OCI-M1 (cell line): ENCODE data around the gene MAD1L1.

Experiments used
- DNase-seq: peaks from one replicate; lab custom pipeline; 2025; lab: John Stamatoyannopoulos, UW

MAD1L1 gene

DNA sequence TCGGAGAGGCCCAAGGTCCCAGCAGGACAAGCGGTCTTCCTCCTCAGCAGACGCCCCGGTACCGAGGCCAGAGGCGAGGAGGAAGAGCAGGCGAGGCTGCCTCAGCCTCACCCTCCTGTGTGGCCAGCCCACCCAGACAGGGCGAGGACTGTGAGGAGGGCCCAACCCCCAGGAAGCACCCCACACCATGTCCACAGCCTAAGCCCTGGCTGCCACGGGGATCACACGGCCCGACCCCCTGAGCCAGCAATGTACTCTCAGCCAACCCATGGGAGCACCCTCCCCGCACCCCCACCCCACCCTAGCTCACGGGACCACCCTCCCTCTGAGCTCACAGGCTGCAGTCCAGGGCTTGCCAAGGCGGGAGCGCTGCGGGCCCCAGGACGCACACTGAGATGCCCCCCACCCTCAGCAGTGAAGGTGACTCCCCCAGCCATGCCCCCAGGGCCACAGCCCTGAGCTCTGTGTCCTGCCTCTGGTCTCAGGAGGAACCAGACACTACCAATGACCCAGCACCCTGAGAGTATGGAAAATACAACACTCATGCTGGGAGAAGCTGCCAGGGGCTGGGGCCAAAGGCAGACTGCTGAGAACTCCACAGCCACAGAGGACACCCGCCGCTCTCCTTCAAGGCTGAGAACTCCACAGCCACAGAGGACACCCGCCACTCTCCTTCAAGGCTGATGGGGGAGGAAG is 93.6 kb downstream of the MAD1L1 start:
- DNase-seq, result no peak

DNA sequence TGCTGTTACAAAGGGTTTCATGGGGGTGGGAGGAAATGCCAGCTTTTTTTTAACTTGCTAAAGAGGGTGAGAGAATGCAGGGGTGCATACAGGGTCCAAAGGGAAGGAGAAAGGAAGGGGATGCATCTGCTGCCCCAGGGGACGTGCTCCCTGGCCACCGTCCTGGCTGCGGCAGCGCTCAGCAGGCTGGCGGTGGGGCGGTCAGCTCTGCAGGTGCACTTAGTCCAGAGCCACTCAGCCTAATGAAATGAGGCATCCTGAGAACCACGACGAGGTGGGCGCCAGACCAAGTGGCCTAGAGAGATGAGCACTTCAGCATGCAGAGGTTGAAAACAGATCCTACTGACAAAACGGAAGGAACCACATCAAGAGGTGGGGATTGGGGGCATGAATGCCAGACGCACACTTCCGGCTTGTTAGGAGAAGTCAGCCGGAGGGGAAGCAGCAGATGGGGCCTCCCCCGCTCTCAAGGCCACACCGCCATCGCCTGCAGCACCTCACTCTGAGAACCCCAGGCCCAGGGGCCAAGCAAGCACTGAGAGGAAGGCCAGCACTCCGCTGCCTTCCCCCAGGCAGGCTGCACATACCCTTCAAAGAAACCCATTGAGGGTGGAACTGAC is 94.5 kb downstream of the MAD1L1 start:
- DNase-seq, result no peak

DNA sequence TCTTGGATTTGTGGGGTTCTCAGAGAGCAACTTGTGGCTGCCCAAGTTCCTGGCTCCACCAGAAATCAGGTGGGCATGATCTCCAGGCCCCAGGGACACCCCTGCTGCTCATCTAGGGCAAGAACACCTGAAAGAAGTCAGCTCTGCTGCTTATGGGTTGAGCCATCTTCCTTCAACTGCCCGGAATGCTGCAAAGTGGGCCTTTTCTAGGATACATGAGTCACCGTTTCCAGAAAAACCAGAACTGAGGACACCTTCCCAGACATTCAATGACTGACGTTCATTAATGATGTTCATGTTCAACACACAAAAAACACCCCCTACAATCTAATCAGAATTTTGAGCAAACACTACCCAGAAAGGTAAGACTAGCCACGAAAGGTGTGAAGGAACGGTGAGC is 98.0 kb downstream of the MAD1L1 start:
- DNase-seq, result no peak

DNA sequence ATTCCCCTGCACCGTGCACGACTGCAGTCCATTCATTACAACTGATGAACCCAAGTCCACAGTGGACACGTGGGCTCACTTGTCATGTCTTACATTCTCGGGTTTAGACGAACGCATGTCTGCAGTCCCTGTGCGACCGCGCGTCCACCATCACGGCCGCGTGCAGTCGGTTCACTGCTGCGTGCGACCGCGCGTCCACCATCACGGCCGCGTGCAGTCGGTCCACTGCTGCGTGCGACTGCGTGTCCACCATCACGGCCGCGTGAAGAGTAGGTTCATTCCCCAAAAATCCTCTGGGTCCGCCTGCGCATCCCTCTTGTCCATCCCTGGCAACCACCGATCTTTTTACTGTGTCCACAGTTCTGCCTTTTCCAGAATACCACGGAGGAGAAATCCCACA is 100.5 kb downstream of the MAD1L1 start:
- no peak for DNase-seq

DNA sequence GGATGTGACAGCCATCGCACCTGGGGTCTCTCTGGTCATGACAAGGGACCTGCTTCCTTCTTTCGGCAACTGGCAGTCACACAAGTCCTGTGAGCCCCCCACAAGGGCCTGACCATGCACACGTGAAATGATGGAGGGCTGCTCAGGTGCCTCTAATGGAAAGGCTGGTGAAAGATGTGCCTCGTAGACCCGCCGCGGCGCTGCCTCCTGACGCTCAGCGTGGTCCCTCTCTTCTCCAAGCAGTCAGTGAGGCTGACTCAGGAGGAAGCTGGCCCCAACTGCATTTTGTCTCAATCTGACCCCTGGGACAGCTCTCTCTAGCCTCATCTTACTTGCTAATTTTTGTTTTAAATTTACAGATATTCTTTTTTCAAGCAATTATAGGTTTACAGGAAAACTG is 100.9 kb downstream of the MAD1L1 start:
- DNase-seq, result no peak

DNA sequence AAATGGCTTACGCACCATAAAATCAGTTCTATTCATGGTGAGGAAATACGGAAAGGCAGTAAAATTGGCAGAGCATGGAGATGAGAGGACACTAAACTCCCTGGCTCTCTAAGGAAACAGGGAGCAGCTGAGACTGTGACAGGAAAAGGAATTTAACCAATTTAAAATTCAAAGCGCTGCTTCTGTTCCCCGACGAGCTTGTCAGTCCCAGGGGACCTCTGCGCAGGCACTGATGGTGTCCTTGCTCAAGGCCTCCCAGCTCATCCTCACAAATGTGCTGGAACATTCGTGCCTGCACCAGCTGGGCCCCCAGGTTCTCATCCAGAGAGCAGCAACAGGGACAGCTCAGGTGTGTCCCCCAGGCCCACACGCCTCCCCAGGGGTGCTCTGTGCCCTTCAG is 101.4 kb downstream of the MAD1L1 start:
- DNase-seq, result no peak

DNA sequence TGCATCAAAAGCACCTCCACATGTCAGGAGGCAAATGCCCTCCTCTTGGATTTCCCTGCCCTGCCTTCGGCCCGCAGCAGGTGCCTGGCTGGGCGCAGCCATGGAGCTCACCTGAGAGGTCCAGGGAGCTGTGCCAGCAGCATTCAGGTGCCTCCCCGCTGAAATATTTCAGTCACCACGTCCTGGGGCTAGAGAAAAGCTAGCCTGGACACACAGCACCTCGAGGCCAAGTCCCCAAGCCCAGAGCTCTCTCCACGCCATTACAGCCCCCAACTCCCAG is 102.7 kb downstream of the MAD1L1 start:
- no peak for DNase-seq

DNA sequence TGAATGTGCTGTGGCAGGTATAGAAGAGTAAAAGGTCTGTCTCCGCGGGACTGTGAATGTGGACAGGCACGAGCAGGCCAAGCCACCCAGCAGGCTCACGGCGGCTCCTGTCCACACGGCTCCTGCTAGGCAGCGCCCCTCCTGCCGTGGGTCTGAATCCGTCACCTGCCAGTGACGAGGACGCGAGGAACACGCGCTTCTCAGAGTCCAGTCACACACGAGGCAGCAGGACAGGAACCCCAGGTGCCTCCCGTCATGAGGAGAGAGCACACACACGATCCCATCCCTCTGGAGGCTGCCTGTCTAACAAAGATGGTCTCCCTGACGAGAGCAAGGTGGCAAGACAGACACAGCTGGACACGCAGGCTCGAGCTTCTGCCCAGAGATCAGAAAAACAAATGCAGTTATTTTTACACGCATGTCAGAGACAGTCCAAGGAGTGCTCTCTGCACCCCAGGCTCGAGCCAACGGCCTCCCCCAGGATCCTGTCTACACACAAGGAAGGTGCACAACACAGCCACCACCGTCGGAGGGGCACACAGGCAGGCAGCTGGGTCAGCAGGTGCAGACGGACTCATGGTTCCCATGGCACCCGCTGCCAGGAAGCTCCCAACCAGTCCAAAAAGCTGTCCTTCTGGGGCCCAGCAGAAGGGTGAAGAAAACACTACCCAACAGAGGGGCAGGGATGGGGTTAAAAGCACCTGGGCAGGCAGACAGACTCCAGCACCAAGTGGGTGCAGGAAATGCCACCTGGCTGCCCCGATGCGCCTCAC is 103.2 kb downstream of the MAD1L1 start:
- DNase-seq, result no peak

DNA sequence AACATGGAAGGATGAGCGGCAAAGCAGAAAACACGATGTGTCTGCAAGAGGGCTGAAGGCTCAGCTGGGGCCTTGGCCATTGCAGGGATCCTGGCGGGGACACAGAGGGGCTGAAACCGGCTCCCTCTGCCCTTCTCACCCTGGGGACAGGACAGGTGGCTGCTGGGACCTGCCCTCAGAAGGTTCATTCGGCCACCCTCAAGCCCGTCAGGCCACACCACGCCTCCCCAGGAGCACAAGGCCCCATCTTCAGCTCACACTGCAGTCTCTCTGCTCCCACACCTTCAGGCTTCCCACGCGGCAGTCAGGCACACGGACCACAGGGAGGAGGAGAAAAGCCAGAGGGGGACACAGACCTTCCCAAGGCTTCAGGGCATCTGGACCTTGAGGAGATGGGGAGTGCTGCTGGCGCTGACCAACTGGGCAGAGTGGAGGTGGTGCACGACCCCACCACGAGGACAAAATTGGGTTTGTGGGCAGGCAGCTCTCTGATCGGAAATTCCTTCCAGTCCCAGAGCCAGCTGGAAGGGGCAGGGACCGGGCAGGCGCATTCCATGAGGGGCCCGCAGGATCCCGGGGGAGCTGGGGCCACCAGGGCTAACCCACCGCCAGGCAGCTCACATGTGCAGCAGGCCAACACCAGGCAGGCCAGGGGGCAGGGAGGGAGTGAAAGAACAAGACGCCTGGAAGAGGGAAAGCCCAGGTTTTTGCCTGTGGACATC is 104.0 kb downstream of the MAD1L1 start:
- DNase-seq, result no peak

DNA sequence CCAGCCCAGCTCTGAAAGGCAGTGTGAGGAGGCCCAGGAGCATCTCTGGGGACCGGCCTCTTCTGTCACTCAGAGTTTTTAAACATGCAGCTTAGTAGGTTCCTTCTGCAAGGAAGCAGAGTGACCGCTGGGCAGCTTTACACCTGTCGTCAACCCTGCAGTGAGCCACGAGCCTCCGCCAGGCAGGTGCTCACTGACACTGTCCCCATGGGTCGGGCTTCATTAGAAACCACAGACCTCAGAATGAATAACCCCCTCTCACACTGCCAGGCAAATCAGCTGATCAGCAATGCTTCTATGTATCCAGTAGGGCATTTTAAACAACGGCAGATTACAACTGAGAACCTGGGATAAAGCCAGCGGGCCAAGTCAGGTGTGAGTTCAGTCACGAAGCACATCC is 106.1 kb downstream of the MAD1L1 start:
- DNase-seq, result no peak

DNA sequence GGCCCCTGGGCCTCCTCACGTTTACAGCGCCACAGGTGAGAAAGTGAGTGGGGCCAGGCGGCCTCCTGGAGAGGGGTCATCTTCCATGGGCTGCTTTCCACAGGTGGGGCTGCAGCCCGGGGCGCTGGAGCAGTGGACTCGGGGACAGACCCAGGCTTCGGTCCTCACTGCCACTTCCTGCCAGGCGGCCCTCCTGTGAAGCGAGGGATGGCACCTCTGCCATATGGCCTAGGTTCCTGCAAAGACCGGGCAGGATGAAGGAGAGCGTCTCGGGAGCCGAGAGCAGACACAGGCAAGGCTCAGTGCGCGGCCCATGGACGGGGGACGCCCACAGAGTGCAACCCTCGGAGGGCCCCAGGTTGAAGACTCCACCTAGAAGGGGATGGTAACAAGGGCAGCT is 106.8 kb downstream of the MAD1L1 start:
- DNase-seq, result no peak

DNA sequence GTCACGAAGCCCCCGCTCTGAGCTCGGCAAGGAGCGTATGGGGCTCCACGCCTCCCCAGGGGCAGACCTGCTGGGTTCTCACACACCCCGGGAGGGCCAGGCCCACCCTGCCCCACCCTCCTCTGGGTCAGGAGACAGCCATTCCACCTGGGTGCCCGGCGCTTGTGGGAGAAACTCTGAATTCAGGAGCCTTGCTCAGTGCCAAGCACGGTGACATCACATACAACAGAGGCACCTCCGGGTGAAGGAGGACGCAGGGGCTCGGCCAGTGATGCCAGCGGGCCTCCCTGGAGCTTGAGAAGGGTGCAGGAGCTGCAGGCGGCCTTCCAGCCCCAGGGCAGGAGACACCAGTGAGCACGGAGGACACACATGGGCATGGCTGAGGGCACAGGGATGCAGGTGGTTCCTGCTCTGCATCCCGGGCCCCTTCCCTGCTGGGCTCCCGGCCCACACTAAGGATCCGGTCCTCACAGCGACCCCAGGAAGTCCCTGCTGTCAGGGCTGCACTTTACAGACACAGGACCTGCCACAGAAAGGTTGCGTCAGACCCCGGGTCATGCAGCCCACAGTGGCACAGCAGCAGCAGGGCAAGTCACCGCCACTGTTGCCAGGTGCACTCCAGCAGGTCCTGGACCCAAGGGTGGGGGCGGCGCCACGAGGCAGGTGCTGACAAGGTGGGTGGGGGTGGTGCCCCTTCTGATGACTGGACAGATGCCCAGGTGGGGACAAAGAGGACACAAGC is 108.0 kb downstream of the MAD1L1 start:
- DNase-seq, result no peak

DNA sequence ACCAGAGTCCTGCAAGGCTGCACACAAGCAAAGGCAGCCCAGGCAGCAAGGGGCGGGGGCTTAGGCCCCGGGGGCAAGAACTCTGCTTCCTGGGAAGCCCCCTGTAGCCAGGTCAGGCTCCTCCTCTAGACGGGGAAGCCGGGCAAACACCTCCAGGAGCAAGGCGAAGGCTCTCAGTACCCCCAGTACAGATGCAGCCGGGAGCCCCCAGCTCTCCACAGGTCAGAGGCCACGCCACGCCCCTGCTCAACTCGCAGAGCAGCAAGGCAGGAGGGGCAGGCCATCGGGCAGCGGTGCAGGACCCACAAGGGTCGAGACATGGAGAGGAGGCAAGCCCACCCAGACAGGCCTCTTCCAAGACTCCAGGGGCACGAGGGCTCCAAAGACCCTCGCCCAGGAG is 108.8 kb downstream of the MAD1L1 start:
- no peak for DNase-seq

DNA sequence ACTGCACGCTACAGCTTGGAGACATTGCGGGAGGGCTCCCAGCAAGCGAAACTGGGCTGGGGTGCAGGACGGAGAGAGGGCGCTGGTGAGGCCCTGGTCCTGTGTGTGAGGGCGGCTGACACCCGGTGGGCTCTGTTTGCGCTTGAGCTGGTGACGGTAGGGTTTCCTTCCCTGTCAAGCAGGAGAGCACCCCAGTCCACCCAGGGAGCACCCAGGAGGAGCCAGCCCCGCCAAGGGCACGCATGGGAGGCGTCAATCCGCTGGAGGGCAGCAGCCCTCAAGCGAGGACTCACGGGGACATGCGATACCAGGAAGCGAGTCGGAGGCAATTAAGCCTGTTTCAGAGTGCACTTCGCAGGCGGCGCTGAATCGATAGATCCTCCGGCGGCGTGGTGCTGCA is 109.4 kb downstream of the MAD1L1 start:
- no peak for DNase-seq

DNA sequence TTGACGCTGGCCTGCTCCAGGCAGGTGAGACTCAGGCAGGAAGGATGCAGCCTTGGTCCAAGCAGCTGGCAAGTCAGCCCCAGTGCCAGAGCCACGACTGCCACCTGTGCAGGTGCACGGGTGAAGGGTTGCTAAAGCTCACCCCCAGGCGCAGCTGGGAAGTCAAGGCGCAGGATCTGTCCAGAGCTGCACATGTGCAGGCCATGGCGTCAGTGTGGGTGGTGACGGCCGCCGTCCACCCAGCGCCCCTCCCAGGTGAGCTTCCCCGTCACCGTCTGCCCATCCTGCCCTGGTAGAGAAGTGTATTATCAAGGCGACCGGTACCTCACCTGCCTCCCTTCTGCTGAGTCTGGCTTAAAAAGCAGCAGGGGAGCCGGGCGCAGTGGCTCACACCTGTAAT is 110.1 kb downstream of the MAD1L1 start:
- DNase-seq, result no peak

DNA sequence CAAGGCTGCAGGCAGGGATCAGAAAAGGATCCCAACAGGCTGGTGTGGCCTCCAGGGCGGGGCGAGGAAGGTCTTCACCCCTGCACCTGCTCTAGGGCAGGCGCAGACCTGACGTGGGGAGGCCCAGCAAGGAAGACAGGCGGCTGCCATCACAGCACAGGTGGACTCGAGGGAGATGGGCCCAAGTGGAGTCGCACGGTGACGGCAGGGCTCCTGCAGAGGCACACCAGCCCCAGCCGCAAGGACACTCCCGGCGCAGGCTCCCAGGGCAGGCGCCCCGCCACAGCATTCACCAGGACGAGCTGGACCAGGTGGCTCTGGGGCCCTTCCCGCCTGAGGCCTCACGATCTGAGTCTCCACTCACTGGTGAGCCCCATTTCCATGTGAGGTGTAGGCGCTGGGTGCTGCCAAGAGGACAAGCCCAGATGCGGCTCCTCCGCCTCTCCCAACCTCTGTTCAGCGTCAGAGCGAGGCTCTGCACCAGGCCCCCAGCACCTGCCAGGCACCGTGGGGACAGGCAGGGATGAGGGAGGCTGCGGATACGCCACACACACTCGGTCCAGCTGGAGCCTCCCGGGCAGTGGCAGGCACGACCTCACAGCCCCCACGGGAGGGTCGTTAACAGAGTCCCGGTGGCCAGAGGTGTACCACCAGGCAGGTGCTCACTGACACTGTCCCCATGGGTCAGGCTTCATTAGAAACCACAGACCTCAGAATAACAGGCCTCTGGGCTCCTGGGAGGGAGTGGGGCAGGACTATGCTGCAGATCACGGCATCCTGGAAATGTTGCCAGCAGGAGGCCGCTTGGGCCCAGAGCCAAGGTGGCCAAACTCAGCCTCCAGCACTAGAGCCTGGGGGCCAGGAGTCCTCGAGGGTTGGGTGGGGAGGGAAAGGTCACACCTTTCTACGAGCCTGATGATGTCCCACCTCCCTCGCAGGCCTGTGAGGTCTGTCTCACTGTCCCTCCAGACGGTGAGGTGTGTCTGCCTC is 111.6 kb downstream of the MAD1L1 start:
- no peak for DNase-seq

DNA sequence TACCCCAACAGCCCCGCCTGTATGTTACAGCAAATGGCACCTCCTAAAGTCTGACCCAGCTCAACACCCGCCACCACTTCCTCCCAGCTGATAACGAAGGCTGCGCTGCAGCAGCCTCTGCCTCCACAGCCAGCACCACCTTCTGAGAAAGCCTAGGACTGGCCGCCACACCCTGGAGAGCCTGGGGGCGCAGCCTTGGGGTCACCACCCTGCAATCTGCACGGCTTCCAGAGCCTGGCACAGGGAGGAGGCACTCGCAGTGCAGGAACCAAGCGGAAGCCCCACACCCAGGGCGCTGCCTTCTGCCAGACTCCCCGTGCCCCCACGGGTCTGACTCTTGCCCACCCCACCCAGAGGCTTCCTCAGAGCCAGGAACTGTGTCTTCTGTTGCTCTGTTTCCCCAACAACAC is 112.5 kb downstream of the MAD1L1 start:
- no peak for DNase-seq

DNA sequence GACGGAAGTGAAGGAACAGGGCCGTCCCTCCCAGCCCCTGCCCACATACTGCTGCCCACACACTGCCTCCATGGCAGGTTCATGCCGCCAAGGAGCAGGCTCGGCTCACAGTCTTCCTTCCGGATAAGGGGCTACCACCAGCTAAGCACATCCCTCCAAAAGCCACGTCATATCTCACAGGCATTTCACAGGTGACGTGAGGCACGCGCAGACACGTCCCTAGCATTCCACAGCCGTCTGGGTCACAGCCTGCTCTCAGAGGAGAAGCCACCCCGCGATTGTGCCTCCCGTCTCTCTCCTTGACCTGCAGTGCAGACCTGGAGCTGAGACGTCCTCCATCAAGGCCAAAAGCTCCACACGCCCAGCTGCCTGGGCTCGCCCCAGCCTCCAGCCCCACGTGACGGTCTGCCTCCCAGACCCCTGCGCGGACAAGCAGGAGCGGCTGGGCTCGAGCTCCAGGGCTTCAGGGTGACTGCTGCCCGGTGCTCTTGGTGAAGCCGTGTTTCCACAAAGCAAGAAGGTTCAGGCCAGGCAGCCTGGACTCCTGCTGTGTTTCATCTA is 114.0 kb downstream of the MAD1L1 start:
- DNase-seq, result no peak

DNA sequence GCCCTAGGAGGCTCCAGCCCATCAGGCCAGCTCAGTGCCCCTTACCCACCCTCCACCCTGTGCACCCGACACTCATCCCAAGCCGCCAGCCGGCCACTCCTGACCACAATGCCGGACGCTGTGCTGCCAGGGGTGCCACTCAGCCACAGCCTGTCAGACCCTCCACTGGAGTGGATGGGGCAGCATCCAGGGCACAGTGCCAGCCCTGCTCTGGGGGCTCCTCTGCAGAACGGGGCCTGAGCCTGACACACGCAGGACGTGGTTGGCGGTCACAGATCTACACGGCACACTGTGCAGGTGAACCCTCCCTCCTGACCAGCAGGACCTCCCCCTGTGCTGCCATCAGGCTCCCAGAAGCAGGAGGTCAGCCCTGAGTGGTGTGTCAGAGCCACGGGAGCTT is 114.7 kb downstream of the MAD1L1 start:
- no peak for DNase-seq

DNA sequence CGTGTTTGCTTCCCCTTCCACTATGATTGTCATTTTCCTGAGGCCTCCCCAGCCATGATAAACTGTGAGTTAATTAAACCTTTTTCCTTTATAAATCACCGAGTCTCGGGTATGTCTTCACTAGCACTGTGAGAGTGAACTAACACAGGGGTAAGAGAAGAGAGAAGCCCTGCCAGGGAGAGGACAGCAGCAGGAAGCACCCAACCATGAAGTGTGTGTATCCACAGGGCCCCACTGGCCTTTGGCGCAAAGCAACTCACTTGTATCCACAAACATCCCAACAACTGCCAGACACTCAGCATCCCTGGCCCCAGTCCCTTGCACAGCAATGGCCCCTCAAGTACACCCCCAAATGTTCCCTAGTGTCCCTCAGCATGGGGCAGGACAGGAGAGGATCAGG is 115.1 kb downstream of the MAD1L1 start:
- no peak for DNase-seq
